ENCODE data around the gene DOCK2.

- TF ChIP-seq REST (IDR thresholded peaks at IDR 0.05; ENCODE audit: insufficient read depth in 1 of 2, low read depth in 2 of 2, low read length in 2 of 2) (no peak), TAF1 (IDR thresholded peaks at IDR 0.05; ENCODE audit: borderline replicate concordance, insufficient read depth, low read length) (no peak), POLR2AphosphoS5 (IDR thresholded peaks at IDR 0.05; ENCODE audit: low read depth, low read length) (no peak), SIN3A (IDR thresholded peaks at IDR 0.05; ENCODE audit: borderline replicate concordance, insufficient read depth, low read length) (no peak), FOXP2 (optimal IDR thresholded peaks at IDR 0.05; ENCODE audit: borderline replicate concordance, extremely low read depth, extremely low read length, insufficient read depth) (no peak)
Measured at GRCh38 chr5:170078458-170078857, 441.4 kb downstream of the DOCK2 start.
